ENCODE measurements around the gene COL10A1.

DNA sequence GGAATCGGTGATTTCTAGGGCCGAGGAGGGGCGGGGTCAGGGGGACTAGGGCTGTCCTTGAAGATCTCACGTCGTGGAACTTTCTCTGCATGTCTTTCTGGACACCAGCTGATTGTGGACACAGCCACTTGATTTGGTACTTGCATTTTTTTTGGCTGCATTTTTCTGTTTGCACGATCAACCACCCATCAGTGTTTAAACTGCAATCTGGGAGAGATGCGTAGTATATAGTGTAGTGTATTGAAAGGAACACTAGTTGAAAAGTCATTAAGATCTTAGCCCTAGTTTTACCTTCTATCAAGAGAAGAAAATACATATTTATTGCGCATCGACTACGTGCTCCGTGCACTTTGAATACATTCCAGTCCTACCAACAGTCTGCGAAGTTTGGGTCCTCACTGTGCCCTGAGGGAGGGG, 24.6 kb downstream of the COL10A1 start:
- TF ChIP-seq, protein P1, sequence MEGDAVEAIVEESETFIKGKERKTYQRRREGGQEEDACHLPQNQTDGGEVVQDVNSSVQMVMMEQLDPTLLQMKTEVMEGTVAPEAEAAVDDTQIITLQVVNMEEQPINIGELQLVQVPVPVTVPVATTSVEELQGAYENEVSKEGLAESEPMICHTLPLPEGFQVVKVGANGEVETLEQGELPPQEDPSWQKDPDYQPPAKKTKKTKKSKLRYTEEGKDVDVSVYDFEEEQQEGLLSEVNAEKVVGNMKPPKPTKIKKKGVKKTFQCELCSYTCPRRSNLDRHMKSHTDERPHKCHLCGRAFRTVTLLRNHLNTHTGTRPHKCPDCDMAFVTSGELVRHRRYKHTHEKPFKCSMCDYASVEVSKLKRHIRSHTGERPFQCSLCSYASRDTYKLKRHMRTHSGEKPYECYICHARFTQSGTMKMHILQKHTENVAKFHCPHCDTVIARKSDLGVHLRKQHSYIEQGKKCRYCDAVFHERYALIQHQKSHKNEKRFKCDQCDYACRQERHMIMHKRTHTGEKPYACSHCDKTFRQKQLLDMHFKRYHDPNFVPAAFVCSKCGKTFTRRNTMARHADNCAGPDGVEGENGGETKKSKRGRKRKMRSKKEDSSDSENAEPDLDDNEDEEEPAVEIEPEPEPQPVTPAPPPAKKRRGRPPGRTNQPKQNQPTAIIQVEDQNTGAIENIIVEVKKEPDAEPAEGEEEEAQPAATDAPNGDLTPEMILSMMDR (IDR thresholded peaks at IDR 0.05; ENCODE audit: low read length) = no peak
- no peak for TF ChIP-seq EZH2 (optimal IDR thresholded peaks at IDR 0.05; ENCODE audit: low read depth, low read length)
- TF ChIP-seq EZH2phosphoT487 (IDR thresholded peaks at IDR 0.05; ENCODE audit: low read length) = no peak
